Activated gamma-delta T cell treated with anti-CD3 and anti-CD28 coated beads, Interleukin-2, amount 50 U/mL, for 16 hours (primary cell): Measurements from ENCODE around the gene QSOX2.

Experiments
- DNase-seq: peaks from one replicate; pipeline ENCODE4 v3.0.0-alpha.2; 2020; ENCODE audit warnings: low read depth

Gene QSOX2

DNA sequence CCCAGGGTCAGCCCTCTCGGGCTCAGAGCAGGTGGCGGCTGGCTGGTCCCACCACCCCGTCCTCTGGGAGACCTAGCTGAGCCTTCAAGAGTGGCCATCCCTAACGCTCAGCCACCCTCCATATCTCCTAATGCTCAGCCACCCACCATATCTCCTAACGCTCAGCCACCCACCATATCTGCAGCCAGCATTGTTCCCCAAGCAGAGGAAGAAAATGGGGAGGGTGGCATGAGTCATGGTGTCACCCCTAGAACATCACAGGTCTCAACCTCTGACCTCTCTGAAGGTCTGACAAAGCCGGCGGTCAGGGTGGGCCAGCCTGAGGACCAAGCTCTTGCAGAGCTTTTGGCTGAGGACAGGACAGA lies 55.4 kb downstream of the QSOX2 start:
- DNase-seq = no peak

GRCh38 chr9:136189394-136190236 lies 56.0 kb downstream of the QSOX2 start:
- DNase-seq = no peak

DNA sequence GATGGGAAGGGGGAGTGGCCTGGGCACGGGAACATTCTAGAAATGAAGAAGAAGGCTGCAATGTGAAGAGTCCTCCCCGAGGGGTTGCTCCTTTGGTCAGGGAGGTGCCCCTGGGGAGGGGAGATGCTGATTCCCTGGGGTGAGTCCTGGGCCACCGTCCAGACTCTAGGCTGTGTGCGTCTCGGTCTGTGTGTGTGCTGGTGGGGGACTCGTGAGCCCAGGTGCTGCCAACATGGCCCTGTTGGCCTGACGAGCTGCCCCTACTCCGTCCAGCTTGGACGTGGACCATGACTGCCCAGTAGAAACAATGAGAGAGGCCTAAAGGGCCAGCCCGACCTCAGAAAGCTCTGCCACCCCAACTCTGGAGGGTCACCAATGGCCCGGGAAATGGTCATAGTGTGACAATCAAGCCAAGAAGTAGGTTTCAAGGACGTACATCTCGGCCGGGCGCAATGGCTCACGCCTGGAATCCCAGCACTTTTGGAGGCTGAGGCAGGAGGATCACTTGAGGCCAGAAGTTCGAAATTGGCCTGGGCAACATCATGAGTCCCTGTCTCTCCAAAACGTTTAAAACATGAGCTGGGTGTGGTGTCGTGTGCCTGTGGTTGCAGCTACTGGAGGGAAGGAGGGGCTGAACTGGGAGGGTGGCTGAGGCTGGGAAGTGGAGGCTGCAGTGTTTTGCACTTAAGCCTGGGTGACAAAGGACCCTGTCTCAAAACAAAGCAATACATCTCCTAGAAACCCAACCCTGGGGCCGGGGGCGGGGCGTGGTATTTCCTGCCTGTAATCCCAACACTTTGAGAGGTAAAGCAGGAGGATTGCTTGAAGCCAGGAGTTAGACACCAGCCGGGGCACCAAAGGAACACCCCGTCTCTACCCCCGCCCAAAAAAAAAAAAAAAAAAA lies 57.7 kb downstream of the QSOX2 start:
- DNase-seq = no peak

GRCh38 chr9:136187197-136187596 lies 58.4 kb downstream of the QSOX2 start:
- no peak for DNase-seq

DNA sequence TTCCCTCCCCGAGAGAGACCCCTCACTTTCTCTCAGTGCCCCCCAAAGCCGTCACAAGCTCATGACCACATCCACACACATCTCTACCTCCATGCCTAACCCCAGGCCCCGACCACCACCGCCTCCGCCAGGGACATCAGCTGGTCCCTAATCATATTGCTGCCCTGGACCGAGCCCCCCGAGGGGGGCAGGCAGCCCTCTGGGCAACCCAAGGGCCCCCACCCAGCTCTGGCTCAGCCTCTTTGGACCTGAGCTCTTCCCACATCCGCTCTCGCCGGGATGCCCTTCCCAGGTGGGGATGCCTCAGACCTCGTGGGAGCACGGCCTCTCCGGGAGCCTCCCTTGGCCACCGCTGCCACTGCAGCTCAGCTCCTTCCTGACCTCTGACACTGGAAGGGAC lies 59.2 kb downstream of the QSOX2 start:
- no peak for DNase-seq

DNA sequence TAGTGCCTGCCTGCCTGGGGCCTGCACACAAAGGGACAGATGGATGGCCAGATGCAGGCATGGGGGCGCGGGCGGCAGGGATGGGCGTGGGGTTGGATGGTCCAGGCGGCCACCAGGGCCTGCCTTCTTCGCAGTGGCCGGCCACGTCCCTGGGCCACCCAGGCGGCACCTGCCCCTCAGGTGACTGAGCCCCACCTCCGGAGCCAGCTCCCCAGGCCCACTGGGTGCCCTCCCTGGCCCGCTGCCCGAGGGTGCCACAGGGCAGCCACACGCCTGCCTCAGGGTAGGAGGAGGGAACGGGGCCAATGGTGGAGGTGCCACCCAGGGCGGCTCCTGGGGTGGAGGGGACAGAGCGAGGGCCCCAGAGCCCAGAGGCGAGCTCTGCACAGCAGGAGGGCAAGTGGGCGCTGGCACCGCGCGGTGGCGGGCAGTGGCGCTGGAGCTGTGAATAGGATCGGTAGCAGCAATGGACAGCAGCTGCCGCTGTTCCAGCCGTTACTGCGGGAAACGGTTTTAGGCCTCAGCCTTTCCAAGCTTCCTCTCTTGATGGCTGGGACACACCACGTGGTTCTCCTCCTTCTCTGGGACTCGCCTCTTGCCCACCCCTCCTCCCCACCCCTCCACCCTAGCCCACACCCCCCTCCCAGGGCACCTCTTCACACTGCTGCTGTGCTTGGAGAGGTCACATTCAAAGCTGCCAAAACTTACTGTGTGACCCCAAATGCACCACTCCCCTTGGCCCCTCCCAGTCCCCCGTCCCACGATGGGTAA lies 59.8 kb downstream of the QSOX2 start:
- no peak for DNase-seq

DNA sequence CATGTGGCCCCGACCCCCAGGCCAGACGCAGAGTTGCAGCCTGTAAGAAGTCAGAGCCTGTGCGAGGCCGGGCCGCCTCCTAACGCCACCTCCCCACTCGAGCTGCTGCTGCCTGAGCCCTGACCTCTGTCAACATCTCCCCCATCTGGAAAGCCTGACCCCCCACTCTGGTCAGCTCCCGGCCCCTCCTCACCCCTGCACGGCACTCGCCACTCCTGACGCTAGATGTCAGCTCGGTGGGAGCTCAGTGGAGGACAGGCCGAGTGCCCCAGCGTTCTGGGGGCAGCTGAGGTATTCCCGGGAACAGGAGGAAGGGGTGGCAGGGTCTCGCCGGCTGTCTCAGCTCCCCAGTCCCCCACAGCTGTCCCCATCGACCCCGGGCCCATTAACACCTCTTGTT lies 60.5 kb downstream of the QSOX2 start:
- DNase-seq = no peak

- DNase-seq = no peak
These were observed 62.7 kb downstream of the QSOX2 start for GRCh38 chr9:136182850-136183422.

DNA sequence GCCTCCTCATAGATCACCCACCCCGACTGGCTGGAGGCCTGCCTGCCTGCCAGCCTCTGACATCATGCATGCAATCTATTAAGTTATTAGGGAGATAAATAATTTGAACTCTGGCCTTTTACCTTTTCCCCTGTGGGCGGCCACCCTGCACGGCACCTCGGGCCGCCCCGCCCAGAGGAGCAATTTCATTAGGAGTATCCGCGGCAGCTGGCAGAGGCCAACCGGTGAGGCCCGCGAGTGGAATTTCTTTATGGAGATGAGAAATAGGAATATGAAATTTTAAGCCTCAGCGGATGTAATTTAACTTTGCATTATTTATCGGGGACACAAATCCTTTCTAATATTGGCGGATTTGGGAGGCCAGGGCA lies 63.2 kb downstream of the QSOX2 start:
- no peak for DNase-seq

GRCh38 chr9:136181784-136182419 lies 63.7 kb downstream of the QSOX2 start:
- DNase-seq = no peak

- DNase-seq = no peak
These were observed 65.0 kb downstream of the QSOX2 start for GRCh38 chr9:136180586-136180985.

DNA sequence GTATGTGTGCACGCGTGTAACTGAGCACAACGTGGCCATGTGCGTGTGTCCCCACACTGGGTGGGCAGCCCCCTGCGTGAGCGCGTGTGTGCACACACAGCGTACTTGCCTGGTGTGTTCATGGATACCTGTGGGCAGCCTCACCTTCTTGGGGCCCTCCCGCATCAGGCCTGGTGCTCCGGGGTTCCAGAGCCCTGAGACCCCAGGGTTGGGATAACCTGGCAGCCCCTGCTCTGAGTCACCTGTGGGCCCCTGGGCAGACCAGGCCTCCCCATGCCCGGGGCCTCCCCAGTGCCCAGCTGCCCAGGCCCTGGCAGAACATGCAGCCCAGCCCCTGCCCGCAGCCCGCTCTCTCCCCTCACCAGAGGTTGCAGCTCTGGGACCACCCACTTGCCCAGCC lies 65.9 kb downstream of the QSOX2 start:
- DNase-seq = no peak

DNA sequence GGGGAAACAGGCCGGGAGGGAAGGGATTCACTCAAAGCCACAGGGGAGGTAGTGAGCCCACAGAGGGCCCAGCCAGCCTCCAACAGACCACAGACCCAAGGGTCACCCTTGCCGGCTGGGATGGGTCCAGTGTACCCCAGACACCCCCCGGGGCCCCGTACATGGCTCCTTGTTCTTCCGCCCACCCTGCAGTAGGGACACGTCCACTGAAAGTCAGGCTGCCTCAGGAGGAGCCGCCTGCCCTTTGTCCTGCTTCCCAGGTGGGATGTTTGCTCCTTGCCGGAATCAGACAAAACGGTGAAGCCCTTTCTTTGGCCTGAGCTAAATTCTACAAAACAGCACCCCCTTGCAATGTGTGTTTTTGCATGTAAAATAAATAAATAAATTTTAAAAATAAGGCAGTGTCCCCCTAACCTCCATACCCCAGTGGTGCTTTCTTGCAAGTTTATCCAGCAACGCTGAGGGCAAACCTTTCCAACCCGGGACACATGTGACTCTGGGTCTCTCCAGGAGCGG lies 66.5 kb downstream of the QSOX2 start:
- DNase-seq = no peak

DNA sequence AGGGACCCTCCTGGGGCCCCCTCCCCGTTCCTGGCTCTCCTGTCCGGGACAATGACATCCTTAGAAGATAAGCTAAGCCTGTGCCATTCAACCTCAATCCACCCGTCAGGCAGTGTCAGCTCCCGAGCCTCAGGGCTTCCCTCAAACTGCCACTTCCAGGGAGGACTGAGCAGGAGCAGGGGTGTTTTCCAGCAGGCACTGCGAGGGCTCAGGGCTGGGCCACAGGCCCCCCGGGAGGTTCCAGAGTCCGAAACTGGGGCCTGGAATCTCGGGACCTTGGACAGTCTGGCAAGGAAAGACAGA lies 66.9 kb downstream of the QSOX2 start:
- DNase-seq = no peak

- DNase-seq = no peak
These were observed 67.4 kb downstream of the QSOX2 start for GRCh38 chr9:136178061-136178772.

DNA sequence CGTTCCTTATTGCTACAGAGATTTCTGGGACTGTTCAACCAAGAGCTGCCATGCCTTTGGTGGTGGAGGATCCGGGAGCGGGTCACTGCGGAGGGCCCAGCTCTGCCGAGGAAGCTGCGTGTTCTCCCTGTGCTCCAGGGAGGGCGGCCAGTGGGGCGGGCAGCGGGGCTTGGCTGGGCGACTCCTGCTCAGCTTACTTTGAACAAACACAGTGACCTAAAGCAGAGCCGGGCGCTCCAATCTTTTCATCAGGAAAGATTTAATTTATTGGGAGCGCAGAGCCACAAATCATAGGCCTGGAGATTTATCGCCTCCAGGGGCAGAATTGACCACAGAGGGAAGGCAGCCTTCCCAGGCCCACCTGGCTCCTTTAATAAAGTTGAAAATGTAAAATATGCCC lies 68.4 kb downstream of the QSOX2 start:
- DNase-seq = no peak

GRCh38 chr9:136175616-136176197 lies 69.9 kb downstream of the QSOX2 start:
- DNase-seq = no peak

- DNase-seq = no peak
These were observed 70.6 kb downstream of the QSOX2 start for GRCh38 chr9:136174779-136175615.

- no peak for DNase-seq
These were observed 71.8 kb downstream of the QSOX2 start for GRCh38 chr9:136173648-136174290.
